ENCODE measurements around the gene RPL38.
A peak's percentile ranks its signal among the peaks of the same experiment; 100 is the strongest.

Gene RPL38

DNA sequence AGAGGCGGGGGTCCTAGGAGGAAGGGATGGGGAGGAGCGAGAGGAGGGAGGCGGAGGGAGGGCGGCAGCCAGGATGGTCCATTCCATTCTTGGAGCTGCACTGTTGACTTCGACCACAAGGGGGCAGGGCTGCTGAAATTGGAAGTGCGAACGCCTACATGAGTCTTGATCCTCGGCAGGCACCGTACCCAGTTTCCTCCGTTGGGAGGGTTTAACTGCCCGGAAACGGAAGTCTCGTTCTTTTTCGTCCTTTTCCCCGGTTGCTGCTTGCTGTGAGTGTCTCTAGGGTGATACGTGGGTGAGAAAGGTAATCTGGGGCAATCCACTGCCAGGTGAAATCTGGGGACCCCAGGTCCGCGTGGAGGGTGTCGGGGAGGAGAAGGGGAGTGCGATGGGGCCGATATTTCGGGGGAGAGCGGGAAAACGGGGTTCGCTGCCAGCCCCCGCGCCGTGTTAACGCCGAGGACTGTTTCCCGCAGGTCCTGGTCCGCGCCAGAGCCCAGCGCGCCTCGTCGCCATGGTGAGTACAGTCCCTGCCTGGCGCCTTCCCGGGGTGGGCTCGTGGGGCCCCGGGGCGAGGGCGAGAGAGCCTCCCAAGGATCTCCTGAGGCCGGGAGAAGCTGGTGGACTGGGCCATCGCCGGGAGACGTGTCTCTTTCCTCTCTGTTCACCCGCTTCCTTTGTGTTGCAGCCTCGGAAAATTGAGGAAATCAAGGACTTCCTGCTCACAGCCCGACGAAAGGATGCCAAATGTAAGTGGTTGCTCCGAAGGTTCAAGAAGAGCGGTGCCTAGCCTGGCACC, at the start of gene RPL38:
RPL38 (plus strand) TSS at position 240 of the 802 bp plus-strand sequence; CDS start at position 518, 278 bp downstream.
- peak; percentile 98 for DNase-seq

DNA sequence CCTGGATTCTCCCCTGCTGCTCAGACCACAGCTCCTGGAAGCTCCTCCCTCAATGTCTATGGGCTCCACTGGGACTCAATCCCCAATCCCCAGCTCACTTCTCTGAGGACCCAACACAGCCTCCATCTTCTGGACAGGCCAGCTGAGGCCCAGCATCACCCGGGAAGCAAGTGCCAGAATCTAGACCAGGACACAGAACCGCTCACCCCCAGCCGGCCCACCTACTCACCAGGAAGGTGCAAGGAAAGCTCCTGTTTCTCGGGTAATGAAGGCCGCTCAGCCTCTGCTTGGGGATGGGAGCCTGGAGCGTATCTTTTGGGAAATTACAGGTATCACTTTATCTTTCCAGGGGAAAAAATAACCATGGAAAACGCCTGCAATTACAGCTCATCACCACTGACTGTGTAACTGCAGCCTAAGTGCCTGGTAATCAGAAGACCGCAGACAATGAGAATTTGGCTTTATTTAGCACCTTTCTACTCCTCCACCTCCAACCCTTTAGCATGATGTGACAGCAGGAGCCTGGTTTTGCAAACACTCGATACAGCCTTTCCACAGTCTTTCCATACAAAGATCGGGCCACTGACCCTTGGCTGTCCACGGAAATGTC, 49.6 kb upstream of the RPL38 start:
- no peak for DNase-seq

DNA sequence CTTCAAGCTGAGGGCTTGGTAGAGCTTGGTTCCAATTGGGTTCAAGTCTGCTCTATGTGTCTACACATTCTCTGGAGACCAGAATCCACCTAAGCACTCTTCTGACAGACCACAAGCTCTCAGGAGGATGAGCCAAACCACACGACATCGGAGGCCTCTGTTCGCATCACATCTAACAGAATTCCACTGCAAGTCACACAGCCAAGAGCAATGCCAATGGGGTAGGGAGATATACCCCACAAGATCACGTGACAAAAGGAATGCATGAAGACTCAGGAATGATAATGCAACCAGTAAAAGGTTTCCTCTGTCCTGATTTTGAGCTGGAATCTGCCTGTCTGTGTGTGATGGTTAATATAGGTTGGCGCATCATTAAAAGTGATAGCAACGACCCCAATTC, 46.6 kb upstream of the RPL38 start:
- DNase-seq, result no peak

DNA sequence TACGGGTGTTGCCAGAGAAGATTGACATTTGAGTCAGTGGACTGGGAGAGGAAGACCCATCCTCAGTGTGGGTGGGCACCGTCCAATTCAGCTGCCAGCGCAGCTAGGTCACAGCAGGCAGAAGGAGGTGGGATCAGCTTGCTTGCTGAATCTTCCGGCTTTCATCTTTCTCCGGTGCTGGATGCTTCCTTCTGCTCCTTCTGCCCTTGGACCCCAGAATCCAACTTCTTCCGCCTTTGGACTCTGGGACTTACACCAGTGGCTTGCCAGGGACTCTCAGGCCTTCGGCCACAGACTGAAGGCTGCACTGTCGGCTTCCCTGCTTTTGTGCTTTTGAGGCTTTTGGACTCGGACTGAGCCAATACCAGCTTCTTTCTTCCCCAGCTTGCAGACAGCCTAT, 46.1 kb upstream of the RPL38 start:
- DNase-seq, result no peak

DNA sequence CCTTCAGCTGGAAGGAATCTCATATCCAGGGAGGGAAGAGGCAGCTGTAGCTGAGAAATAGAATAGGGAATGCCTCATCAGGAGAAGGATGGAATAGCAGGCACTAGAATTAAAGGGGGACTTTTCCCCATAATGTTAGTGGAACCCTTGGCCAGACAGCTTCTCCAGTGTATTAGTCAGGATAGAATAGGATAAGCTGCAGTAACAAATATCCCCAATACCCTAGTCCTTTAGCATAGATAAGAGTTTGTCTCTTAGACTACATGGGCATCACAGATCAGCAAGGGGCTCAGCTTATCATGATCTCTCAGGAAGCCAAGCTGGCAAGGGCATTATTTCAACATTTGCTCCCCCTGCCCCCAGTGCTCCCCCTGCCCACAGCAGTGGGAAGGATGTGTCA, 44.7 kb upstream of the RPL38 start:
- DNase-seq, result no peak

DNA sequence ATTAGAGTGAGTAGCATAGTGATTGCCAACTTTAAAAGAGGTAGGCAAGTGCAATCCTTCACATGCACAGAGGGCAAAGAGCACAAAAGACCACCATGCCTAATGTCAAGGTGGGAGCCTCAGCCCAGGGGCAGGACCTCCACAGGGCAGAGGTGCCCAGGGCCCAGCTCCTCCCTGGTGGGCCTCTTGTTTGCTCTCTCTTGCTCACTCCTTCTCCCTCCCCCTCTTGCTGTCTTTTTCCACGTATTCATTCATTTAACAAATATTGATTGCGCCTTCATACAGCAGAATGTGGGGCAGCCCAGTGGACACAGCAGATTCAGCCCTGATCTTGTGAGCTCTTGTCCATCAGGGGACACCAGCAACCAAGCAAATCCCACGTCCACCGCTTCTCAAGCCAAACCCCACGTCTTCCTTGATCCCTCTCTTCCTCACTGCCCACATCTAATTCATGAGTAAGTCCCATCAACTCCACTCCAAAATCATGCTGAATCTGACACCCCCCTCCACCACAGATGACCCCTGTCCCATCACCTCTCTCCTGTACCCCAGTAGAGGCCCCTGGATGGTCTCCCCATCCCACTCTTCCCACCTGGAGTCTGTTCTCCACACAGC, 44.1 kb upstream of the RPL38 start:
- no peak for DNase-seq

DNA sequence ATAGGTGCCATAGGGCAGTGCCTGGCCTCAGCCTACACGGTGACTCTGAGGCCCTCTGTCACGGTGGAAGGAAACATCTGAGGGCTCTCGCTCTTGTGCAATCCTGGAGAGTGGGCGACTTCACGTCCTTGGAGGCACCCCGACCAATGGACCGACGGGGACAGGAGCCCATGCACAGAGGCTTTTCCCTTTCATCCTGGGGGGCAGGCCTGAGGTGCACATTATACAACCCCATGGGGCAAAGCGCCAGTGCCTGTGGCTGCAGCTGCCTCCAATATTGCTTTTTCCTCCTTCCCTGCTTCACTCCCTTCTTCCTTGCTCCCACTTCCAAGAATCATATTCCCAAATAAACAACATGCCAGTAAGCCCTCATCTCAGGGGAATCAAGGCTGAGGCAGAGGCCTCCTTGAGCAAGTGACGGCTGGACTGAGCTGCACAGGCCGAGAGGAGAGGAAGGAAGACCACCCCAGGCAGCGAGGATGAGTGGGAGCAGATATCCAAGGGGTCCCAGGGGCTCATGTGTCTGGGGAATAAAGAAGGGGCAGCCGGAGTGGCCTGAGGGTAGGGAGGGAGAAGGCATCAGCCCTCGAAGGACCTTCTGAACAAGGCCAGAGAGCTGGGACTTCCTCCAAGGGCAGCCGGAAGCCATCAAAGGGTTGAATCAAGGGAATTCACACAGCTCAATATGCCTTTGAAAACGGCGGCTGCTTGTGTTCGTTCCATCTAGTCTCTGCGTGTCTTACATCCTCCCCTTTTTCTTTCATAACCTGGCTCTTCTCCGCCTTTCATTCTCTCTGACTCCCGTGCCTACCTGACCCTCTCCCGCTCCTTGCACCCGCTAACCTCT, 42.6 kb upstream of the RPL38 start:
- no peak for DNase-seq

DNA sequence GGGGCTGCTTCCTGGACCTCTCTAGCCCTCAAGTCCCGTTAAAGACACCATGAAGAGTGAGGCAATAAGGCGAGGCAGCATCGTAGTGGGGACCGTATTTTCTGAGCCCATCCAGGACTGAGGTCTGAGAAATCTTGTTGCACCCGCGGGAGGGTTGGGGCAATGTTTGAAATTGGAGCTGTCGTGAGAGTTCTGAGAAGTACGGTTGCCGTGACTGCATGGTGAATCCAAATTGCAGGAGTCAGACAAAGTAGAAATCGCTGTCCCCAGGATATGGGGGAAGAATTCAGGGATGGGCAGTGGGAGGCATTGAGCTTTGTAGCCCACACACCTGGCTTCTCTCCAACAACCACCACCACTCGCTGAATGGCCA, 42.0 kb upstream of the RPL38 start:
- no peak for DNase-seq

DNA sequence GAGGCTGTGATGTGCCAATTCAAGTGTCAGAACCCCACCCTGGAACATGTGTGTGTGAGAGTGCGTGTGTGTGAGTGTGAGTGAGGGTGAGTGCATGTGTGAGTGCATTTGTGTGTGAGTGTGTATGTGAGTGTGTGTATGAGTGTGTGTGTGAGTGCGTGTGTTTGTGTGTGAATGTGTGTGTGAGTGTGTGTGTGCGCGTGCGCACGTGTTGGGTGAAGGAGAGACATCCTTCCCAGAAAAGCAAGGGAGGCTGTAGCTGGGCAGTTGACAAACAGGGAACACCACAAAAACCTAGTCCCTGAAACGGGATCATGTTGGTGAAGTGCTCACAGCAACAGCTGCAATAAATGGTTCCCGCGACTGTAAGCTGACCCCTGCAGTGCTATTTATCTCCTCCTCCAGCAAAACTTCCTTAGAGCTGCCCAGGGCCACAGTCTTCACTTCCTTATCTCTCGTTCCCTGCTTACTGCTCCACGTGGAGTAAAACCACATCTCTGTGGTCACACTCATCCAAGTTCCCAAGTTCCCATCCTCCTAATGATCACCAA, 40.1 kb upstream of the RPL38 start:
- DNase-seq, result peak; percentile 24

DNA sequence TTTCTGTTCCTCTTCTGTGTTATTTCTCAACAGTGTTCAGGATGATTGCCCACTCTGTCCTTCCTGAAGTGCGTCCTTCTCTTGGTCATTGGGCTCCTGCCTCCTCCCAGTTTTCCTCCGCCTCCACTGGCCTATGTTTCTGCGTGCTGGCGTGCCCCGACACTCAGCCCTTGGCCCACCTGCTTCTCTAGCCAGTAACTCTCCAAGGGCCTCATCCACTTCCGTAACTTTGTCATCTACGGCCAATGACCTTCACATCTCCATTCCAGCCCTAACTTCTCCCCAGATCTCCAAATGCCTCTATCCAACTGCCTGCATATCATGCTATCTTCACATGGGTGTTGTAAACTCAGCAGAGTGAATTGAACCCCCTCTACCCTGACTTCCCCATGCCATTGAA, 39.6 kb upstream of the RPL38 start:
- no peak for DNase-seq

DNA sequence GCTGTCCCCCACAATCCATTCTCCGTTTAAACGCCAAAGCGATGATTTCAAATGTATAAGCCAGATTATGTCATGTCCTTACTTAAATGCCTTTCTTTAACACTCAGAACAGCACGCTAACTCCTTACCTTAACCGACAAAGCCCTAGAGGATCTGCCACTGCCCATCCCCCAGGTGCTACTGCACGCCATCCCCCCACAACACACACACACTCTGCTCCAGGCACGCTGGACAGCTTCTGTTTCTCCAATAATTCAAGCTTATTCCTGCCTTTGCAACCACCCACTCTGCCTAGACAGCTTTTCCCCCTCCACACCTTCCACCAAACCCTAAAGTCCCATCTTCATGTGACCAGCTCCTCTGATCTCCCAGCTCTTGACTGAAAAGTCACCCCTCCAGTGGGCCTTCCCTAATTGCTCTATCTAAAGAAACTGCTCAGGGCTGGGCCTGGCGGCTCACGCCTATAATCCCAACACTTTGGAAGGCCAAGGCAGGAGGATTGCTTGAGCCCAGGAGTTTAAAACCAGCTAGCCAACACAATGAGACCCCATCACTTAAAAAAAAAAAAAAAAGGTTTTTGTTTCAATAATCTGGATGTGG, 38.9 kb upstream of the RPL38 start:
- no peak for DNase-seq

DNA sequence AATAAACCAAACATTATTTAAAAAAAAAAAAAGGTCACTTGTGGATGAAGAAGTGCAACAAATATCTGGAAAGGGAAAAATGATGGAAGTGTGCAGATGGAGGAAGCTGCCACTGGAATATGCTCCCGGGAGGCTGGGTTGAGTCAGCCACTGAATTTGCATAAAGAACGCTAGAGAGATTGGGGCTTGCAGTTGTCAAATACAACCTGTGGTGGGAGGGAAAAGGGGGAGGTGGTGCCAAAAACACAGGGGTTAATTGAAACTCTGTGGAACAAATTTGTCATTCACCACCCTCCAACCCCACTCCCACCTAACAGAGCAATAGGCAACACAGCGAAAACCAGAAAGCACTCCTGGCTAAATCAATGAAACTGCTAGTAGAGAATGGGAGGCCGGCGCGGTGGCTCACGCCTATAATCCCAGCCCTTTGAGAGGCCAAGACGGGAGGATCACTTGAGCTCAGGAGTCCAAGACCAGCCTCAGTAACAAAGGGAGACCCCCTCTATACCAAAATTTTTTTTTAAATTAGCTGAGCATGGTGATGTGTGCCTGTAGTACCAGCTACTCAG, 37.6 kb upstream of the RPL38 start:
- DNase-seq, result no peak

DNA sequence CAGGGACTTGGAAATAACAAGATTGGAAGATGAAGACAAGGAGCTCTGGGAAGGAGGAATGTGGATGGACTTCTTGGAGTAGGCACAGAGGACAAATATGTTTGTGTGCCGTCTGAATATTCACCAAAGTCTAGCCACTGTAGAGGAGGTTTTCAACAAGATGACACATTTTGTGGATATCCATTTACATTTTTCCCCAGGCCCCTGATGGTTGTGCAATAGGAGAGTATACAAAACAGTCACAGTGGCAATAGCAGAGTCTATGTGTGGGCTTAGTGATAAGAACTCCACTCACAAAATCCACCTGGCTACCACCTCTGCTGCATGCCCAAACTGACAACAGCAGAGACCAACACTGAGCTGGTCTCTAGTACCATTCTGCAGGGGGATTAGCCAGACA, 32.6 kb upstream of the RPL38 start:
- DNase-seq, result no peak

DNA sequence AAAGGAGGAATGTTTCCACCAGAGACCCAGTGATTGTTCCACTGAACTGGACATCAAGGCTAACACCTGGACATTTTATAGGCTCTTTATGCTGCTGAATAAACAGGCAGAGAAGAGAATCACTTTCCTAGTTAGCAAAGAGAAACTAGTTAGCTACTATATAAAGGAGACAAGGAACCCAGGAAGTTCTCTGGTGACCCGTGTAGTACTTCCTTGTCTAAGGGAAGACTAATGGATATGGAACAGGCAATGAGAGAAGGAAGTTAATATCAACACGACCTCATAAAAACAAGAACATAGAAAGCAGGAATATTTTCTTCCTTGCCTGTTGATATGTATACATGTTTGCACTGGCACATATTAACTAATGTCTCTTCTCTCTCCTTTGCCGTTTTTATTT, 30.8 kb upstream of the RPL38 start:
- peak; percentile 1 for DNase-seq

DNA sequence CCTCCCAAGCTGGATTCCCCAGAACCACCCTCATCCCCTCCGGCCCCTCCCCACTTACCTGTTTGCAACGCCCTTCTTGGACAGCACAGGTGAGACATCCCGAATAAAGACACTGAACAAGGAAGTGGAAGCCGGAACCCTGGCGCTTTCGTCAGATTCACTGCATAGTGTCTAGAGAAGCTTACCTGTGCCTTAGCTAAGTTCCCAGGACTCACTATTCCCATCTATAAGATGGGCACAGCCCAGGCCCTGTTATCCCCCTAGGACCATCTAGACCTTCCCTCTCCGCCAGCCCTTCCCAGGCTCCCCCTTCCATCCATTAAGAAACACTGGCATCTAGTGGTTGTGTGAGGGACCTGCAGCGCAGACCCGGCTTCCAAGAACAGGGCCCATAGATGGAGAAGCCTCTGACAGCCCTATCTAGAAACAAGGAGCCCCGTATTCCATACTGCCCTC, 26.9 kb upstream of the RPL38 start:
- DNase-seq, result peak; percentile 68

DNA sequence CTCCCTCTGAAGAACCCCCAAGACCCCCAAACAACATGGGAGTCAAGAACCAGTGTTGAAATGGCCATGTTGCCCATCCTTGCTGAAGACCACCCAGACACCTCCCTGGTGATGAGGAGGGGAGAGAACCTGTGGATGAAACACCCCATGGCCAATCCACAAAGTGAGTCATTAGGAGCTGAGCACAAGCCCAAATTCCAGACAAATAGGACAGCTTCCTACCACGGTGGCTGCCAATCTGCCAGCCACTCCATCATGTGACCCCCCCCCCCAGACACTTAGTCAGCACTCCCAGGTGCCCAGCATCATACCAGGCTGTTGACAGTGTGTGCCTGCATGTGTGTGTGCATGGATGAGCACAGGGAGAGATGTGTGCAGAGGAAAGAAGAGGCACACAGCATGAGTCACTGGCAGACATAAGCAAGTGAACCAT, 26.4 kb upstream of the RPL38 start:
- DNase-seq, result no peak

DNA sequence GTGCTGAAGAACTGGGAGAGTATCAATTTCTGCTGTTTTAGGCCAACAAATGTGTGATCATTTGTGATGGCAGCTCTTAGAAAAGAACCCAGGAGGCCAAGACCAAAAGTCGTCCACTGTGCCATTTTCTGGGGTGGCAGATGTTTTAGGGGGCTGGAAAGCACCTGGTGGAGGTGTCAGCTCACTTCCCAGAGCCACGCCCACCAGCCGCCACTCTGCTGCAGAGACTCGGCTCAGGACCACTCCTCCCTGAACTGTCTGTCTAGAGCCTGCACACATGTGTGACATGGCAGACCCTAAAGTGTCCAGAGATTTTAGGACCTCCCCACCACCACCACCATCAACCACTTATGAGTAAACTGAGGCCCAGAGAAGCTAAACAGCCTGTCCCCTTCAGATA, 23.9 kb upstream of the RPL38 start:
- DNase-seq, result no peak

DNA sequence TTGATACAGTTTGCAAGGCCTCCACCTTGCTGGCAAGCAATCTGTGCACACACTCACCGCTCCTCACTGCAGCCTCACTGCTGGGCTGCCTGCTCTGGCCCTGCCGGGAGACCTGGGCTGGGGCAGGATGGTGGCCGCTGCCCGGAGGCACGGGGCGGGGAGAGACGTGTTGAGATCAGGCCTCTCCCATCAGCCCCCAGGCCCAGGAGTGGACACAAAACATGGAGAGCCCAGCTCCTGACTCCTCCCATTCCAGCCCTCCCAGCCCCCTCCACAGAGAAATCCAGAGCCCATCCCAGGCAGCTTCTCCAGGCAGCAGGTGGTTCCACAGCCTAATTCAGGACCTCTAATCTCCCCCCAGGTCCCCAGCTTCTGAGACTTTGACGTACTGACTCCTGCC, 23.1 kb upstream of the RPL38 start:
- no peak for DNase-seq

DNA sequence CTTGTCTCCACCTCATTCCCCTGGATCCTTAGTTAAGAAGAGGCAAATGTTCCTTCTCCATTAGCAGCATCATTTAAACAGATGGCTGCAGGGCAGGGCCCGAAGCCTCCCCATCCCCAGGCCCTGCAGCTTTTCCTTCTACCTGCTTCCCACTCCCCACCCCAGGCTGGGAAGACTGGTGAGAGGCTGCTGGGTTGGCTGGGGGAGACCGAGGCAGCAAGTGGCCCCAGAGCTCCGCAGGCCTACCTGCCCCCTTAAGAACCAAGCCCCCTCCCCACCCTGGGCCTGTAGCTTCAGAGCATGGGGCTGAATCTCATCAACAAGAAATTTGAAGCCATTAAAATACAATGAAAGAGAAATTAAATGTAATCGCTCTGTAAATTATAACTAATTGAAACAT, 22.1 kb upstream of the RPL38 start:
- no peak for DNase-seq

DNA sequence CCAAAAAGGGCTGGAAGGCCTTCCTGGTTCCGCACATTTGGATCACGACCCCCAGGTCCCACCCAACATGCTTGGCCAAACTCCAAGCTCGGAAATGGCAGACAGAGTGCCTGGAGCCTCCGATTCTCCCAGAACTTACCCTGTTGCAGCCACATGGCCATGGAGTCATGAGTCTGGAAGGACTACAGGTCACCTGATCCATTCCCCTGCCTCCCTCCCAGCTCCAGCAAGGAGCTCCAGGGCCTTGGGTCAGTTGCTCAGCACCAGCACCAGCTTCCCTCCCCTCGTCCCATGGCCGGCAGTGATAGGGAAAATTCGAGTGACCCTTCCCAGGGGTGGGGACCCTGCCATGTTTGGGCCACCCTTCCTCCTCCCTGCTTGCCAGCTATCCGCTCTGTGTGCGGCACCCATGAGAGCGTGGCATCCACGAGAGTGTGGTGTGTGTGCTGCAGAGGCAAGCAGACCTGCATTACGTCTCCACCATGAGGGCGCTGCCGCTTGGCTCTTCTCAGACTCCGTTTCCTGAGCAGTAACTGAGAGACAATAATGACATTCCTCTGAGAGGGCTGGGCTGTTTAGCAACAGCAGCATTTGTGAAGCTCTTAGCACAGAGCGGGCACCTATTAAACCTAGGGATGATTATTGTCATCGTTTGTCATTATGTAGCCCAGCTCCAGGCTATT, 21.3 kb upstream of the RPL38 start:
- no peak for DNase-seq

DNA sequence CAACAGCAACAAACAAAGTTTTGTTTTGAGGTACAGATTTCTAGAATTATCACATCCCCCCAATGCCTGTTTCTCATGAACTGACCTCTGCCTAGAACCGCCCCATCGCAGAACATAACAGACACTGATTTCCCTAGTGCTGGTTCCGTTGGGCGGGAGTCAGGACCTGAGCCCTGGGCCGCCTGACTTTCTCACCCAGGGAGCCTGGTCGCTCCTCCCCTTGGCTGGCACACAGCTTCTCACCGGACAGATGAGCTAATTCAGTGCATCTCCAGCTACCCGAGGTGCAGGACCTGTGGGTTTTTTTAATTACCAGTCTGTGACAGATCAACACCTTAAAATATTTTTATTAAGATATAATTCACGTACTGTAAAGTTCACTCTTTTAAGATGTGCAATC, 20.1 kb upstream of the RPL38 start:
- DNase-seq, result no peak
